GDM1 (cell line): ENCODE measurements around the gene CIDEA.

ENCODE experiments used
- DNase-seq: peaks from one replicate; lab custom pipeline; 2025; lab: John Stamatoyannopoulos, UW

Gene CIDEA

DNA sequence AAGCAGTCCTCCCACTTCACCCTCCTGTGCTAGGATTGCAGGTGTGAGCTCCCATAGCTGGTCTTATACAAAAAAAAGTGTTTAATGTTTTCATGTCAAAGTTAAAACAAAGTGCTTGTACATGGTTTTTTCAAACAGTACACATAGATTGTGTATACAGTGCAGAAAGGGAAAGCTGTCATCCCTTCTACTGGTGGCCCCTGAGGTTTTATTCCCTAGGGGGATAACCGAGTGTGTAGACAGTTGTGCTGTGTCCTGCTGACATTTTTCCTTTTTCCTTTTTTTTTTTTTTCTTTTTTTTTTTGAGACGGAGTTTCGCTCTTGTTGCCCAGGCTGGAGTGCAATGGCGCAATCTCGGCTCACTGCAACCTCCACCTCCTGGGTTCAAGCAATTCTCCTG is 64.7 kb downstream of the CIDEA start:
- no peak for DNase-seq

DNA sequence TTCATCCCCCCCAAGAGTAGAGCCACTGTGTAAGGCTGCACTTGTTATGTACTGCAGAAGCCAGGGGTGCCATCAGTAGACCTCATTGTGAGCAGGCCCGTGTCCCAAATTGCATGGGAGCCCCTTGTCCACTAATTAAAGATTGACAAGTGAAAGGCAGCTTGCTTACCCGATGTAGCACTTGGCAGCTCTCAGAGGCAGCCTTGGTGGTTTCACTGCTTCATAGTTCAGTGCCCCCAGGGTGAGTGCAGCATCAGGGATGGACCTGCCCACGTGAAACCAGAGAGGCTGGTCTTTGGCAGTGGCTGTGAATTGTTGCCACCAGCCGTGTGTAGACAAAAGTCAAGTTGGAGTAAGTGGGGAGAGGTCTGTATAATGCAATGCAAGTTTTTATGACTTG is 67.2 kb downstream of the CIDEA start:
- no peak for DNase-seq

GRCh38 chr18:12324991-12325725 is 71.0 kb downstream of the CIDEA start:
- DNase-seq: no peak

GRCh38 chr18:12325726-12326245 is 71.6 kb downstream of the CIDEA start:
- DNase-seq: no peak

DNA sequence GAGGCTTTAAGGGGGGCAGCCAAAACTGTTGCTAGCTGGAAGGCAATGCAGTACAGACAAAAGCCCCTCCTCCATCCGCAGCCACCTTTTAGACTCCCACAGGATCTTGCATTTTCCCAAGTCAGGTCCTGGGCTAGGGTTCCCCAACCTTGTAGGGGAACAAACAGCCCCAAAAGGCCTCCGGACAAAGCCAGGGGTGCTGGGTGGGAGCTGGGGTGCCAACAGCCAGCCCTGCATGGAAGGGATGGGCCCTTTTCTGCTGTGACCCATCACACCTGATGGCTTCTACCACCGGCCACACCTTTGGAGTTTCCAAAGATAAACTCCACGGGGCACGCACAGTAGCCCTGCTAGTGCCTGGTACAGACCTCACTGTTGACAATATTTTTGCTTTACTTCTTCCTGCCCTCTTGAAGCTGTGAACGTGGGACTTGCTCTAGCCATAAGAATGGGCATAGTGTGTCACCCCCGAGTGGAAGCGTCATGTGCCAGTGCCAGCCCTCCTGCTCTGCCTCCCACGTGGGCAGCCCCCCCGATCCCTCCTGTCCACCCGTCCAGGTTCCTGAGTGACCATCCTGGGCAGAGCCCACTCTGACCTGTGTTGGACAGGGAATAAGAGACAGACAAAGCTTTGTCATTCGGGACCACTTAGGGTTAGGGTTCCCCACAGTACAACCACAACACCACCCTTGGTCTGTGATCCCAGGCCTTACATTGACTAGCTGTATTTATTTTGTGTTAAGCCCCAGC is 72.7 kb downstream of the CIDEA start:
- no peak for DNase-seq
